Measurements from ENCODE around the gene PPM1F.

Gene PPM1F, protein sequence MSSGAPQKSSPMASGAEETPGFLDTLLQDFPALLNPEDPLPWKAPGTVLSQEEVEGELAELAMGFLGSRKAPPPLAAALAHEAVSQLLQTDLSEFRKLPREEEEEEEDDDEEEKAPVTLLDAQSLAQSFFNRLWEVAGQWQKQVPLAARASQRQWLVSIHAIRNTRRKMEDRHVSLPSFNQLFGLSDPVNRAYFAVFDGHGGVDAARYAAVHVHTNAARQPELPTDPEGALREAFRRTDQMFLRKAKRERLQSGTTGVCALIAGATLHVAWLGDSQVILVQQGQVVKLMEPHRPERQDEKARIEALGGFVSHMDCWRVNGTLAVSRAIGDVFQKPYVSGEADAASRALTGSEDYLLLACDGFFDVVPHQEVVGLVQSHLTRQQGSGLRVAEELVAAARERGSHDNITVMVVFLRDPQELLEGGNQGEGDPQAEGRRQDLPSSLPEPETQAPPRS

DNA sequence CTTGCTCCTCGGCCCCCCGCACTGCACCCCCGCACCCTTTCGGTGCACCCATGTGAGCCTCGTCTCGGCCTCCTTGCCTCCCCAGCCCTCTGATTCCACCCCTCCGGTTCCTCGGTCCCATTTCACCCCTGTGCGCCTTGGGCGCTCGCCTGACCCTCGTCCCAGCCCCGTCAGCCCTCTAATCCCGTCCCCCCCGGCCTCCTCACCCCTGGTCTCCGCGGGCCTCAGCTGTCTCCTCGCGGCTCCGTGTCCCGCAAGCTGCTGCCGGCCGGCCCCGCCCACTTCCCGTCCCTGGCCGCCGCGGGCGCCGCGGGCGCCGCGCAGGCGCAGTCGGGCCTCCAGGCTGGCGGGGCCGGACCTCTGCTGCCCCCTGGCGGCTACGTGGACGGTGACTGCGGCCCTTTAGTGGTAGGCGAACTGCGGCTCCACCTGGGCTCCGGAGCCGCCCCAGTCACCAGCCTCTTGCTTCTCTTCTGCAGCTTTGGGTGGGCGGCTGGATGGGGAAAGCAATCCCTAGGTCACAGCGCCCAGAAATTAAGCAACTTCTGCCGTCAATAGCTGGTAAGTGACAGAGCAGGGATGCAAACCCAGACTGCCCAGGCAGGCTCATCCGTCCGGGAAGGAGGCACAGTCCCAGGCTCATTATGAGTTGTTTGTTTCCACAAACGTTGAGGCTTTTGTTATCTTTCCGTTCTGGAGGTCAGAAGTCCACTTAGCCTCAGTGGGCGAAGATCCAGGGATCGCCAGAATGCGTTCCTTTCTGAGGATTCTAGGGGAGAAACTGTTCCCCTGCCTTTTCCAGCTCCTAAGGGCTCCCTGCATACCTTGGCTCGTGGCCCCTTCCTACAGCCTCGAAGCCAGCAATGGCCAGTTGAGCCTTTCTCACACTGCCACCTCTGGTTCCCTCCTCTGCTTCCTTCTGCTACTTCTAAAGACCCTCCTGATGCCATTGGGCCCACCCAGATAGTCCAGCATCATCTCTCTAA, at the start of gene PPM1F:
TSS of gene PPM1F (minus strand) at position 263 of the 986 bp plus-strand sequence. CDS start 6,800 bp downstream, outside the sequence.
- DNase-seq, result peak; percentile 93

DNA sequence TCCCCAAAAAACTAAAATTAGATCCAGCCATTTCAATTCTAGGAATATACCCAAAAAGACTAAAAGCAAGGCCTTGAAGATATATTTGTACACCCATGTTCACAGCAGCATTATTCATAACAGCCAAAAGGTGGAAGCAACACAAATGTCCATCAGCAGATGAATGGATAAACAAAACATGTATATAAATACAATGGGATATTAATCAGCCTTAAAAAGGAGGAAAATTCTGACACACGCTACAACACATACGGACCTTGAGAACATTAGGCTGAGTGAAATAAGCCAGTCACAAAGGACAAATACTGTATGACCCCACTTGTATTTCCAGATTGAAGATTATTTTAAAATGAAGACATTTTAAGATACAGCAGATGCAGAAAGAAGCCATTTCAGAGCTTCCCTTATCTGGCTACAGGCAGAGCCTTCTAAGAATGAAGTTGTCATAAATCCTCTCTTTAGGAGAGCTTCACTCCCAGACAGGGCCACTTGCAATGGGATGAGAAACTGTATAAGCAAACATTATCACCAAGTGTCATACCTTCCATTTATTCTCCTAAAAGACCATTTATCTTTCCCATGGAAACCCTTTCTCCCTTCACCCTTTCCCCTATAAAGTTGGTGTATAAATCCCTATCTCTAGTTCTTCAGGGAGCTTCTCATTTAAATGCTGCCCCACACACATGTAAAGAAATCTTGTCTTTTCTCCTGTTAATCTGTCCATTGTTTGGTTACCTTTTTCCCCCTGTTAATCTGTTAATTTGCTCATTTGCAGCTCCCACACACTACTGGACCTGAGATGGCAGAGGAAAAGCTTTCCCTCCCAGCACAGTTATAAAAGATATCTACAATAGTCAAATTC, 49.2 kb upstream of the PPM1F start:
- DNase-seq, result no peak

DNA sequence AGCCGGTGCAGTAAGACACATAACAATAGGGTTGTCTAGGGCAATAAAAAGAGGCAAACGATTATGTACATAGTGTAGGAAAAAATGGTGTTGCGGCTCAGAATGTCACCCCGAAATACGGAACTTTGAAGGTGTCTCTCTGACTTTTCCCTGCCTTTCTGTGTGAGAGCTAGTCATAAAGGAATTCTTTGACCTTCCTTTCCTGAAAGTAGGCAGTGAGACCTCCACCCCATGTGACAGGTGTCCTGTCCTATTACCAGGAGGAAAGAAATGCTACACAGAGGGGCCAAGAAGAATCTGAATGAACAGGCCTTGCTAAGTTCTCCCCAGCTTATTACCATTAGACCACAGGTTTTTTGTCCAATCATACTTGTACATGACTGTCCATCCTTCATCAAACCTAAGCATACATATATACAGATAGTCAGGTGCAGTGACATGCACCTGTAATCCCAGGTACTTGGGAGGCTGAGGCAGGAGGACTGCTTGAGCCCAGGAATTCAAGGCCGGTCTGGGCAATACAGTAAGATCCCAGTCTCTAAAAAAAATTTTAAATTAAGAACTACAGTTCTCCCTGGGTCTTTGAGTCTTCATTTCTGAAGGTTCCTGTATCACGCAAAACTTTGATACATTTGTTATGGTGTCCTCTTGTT, 46.1 kb upstream of the PPM1F start:
- DNase-seq, result no peak

DNA sequence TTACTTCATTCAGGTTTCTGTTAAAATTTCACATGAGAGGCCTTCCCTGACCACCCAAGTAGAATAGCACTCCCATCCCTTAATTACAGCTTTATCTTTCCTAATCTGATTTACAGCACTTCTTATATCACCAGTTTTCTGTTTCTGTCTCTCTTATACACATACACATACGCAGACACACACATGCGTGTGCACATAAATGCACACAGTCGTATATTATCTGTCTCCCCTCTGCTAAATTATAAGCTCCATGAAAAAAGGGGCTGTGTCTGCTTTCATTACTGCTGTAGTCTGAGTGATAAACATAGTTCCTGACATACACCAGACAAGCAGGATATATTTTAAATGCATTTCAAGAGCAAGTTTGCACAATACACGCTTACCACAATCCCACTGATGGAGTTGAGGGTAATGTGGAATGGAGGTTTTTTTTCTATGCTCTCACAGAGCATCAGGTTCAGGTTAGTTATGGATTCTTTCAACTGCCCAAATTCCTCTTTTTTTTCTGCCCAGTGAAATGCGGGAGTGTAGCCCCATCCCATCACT, 43.6 kb upstream of the PPM1F start:
- no peak for DNase-seq

DNA sequence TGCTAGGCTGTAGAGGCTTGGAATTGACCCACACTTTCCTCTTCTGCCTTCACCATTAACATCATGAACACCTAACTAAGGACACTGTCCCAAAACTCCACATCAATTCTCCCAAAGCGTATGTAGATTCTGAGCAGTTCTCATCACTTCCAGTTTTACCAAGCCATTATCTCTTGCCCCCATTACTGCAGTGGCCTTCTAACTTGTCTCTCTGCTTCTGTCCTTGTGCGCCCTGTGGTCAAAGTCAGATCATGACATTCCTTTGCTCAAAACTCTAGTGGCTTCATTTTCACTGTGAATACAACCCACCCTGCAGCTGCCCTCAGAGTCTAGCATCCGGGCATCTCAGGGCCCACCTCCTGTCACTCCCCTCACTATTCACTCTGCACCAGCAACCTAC, 43.0 kb upstream of the PPM1F start:
- no peak for DNase-seq

DNA sequence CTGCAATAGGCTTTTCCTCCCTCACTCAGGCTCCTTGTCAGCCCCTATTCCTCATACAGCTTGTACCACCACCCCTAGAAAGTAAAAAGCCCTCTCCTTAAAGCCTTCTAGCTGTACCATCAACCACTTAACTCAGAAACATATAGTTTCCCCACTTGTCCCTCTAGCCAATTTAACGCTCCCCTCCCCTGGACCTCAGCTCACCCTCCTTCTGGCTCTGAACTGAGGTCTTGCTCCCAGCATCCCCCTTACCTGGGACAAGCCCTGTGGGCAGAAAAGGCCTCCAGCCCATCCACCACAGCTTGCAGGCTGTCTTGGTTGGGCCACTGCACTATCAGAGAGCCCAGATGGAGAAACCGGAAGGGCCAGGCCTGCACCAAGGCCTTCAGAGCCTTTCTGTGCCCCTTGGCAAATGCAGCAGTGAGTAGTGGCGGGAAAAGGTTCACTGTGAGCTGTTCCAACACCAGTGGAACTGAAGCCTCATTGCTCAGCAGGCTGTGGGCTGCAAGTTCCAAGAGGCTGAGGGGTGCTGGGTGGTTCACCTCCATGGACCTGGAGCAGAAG, 42.3 kb upstream of the PPM1F start:
- no peak for DNase-seq

DNA sequence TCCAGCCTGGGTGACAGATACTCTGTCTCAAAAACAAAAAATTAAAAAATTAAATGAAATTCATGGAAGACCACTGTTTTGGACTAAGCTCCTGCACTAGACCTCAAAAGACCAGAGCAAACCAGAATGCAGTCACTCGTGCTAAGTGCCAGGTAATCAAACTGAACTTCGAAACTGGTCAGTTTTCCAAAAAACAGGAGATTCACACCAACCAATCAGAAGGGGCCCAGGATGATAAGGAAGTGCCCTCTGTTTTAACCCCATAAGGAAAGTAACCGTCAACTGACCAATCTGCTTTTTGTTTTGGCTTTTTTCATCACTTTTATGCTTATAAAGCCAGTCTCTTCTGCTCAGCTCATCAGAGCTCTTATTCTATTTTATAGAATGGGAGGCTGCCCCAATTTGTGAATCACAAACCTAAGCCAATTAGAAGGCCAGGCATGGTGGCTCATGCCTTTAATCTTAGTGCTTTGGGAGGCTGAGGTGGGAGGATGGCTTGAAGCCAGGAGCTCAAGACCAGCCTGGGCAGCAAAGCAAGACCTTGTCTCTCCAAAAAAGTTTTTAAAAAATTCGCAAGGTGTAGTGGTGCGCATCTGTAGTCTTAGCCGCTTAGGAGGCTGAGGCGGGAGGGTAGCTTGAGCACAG, 40.1 kb upstream of the PPM1F start:
- no peak for DNase-seq

DNA sequence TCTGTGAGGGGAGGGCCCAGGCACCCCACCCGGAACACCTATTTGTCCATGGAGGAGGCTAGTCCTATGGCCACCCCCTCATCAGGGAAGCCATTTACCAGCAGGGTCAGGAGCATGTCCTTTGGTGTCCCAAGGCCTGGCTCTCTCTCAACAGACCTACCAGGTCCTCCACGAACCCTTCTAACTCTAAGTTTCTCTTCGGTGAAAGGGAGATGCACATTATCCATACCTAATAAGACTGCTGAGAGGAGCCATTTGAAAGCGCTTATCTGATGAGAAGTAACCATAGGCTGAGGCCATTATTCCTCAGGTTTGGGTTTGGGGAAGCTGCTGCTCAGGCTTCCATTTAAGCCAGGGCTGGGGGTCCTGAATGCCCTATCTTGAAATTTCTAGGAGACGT, 39.1 kb upstream of the PPM1F start:
- DNase-seq, result no peak

DNA sequence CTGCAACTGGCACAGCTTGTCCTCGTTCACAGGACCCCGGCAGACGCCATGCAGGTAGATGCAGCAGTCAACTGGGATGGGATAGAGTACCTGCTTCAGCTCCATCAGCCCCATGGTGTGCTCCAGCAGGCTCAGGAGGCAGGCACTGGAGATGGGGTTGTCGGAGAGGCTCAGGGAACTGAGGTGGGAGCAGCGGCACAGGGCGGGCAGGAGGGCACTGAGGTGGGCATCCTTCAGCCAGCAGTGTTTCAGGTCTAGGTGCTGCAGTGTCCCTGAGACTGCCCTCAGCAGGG, 38.6 kb upstream of the PPM1F start:
- DNase-seq, result no peak

DNA sequence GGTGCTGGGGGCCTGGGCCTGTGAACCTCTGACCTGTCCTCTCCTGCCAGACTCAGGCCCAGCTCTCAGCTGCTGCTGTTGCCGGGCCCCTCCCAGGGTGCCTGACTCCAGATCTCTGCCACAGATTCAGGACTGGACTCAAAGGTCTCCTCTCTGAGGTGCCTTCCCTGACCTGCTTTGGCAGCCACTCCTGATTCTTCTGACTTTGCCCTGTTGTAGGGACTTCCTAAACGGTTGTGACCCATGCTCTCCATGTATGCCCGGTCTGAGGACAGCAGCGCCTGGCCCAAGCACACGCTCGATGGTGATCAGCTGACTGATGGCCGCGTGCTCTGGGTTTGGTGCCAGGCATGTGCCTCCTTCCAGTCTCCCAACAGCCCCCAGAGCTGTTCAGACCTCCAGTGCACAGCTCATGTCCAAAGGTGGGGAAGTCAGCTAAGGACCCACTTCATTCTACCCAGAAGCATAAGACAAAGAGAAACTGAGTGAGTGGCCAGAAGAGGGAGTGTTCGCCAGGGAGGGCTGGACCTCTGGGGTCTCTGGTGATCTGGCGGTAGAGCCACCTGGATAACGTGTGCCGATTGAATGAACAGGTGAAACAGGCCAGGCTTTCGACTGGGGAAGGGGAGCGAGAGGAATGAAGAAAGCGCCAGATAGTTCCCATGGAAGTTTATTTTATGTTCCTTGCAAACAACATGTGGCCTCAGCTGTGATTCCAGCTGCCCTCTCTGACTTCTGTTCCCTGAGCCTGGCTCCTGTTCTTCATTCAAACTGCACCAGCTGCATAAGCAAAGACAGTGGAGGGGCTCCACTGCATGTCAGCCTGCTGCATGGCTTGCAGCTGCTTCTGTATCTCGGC, 38.0 kb upstream of the PPM1F start:
- DNase-seq, result no peak

DNA sequence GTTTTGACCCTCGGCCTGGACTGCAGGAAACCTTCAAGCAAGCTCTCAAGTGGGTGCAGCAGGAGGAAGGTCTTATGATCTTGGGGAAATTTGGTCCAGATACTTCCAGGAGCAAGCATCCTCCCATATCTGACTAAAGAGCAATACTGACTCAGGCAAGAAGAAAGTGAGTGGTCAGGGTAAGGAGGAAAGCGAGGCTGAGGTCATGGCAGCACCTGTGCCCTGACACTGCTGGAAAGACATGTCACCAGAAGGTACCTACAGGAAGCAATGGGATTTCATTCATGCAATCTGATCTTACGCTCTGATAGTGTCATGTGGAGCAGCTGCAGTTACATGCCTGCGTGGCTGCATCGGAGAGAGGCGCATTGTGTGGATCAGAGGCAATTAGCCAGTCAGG, 36.4 kb upstream of the PPM1F start:
- peak; percentile 18 for DNase-seq

DNA sequence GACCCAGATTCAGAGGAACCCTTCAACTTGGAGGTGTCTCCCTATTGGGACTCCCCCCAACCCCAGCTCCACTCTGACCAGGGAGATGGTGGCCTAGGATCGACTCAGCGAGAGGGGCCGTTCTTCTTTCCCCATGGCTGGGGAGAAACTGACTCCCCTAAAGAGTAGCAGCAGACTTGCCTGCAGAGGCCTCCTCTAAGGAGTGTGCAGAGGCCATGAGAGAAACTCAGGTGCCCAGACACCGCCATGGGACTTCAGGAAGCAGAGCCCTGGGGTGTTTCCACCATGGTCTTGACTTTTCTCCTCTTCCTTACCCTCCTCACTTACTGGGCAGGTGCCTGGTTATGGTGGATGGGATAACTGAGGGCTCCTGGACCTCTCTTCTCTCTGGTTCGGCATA, 32.6 kb upstream of the PPM1F start:
- no peak for DNase-seq

DNA sequence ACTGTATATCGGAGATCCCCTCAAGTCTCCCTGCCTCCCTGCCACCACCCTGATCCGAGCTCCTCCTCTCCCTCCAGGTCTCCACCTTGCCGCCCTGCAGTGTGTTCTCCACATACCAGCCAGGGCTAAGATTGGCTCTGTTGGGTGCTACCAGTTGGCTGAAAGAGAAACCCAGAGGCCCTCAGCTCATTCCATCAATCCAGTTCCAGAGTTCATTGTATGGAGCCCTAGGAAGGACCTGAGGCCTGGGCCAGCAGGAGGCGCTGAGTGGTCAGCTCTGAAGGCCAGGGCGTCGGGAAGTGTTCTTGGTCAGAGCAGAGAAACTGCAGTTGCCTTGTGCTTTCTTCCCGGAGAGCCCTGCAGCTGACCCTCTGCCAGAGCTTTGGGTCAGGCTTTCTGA, 32.1 kb upstream of the PPM1F start:
- peak; percentile 22 for DNase-seq

DNA sequence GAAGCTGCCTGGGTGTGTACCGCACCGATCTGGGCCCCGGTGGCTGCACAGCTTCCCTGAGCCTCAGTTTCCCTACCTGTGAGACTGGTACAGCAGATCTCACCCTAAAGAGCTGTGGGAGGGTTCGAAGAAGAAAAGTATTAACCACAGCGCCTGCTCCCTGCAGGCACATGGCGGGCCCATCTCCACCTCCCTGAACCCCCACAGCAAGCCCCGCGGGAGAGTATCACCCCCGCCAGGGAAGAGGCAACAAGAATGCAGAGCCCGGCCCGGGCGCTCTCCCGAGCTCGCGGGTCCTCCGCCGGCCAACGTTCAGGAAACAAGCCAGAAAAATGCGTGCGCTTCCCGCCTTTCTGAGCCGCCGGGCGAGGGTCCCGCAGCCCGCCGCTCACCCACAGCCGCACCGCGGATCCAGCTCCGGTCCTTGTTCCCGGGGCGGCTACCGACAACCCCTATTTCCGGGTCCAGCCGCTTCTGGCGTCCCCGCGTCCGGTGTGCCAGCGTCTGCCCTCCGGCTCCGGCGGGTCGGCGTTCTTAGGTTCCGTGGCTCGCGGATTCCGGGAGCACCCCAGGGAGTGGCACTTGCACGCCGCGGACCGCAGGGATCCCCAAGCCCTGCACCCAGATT, 29.8 kb upstream of the PPM1F start, which contains the start of gene TOP3B:
TSS of gene TOP3B (minus strand) at position 450 of the 628 bp plus-strand sequence. CDS start 7,078 bp downstream, outside the sequence.
- DNase-seq, result peak; percentile 91

DNA sequence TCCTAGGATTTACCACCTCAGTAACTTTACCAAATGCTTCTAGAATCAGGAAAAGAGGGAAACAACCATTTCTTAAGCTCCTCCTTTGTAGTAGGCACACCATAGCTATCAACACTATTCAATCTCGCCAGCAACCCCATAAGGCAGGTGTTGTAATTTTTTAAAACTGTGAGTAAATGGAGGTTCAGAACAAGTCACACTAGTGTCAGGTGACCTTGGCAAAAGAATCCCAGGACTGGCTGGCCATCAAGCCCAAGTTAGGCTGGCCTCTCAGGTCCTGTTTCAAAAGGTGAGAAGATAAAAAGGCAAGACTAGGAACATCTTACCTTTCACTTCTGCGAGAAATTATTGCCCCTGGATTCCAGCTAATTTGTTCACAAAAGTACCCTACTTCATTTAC, 29.2 kb upstream of the PPM1F start:
- no peak for DNase-seq

DNA sequence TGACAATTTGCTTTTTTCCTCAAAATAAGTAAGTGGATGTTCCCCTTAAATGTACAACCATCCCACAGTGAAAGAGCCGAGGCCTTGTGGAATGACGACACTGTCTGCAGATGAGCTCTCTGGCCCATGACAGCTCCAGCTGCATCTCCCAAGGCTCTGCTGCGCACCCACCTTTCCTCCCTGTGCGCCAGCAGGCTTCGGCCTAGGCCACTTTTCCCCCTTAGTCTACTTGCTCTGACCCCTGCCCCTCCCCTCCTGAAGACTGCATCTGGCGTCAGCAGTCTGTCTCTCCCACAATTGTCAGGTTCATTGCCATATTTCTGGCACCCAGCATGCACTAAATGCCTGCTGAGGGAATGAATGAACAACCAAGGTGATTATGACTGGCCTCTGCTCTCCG, 27.9 kb upstream of the PPM1F start:
- DNase-seq, result no peak

DNA sequence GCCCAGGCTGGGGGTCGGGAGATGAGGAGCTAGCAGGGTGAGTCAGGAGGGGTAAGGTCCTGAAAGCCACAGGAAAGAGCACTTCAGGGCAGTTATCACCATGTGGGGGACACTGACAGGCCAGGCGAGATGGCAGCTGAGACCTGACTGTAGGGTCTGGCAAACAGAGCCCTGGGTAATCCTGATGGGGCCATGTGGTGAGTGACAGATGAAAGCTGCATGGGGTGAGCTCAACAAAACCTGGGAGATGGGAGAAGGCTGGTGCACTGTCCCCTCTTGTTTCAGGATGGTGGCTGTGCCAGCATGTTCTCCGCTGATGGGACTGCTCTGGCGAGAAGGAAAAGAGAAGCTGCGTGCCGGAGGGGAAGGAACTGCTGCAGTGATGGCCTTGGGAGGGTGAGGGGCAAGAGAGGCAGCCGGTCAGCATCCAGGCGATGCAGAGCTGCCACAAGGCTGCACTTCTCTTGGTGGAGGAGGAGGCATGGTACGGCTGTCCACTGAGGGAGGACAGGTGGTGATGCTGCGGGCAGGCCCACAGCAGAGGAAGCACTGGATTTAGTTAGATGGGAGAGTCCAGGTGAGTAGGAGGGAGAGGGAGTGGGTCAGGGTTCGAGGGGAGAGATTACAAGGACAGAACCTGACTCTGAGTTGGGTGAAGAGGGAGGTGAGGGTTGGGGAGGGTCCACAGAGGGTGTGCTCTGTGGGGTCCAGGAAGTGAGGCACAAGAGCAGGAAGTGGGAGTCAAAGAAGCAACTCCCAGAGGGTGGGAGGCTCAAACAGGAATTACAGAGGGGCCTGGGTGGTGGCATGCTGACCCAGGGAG, 26.1 kb upstream of the PPM1F start:
- no peak for DNase-seq

DNA sequence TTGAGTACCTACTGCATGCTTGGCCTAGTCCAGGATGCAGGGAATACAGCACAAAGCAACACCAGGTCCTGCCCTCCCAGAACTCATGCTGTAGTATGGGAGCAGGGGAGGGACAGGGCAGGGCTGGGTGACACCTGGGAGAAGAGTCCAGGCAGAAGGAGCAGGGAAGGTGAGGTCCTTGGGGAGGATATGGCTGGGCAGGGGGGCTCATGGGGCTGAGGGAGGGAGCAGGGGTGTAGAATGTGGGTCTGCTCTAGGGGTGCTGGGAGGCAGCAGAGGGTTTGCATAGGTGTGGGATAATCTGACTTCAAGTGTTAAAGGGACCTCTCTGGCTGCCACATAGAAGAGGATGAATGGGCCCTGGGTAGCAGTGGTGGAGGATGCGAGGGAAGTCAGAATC, 25.2 kb upstream of the PPM1F start:
- no peak for DNase-seq

All from eye (tissue), 1 donor.